ENCODE results near the gene MIF4GD.
A peak's percentile ranks its signal among the peaks of the same experiment; 100 is the strongest.
"Not testable (repeated sequence)": the region's sequence is repeated elsewhere in the genome, so short reads cannot be mapped to it uniquely, and the experiment has no call there.

MIF4GD gene

GRCh38 chr17:75270966-75271232 is at the start of gene MIF4GD:
TSS of gene MIF4GD (minus strand) at chr17:75271231. CDS start at chr17:75270195, 1,036 bp downstream.
- no peak for DNase-seq

GRCh38 chr17:75319904-75320691 is 49.1 kb upstream of the MIF4GD start:
- no peak for DNase-seq

- DNase-seq: no peak
Observed at GRCh38 chr17:75318615-75319222, 47.7 kb upstream of the MIF4GD start.

GRCh38 chr17:75318211-75318610 is 47.2 kb upstream of the MIF4GD start:
- DNase-seq: no peak

- no peak for DNase-seq
Observed at GRCh38 chr17:75317671-75318070, 46.6 kb upstream of the MIF4GD start.

- no peak for DNase-seq
Observed at GRCh38 chr17:75316253-75316652, 45.2 kb upstream of the MIF4GD start.

GRCh38 chr17:75315541-75316243 is 44.7 kb upstream of the MIF4GD start:
- DNase-seq: no peak

GRCh38 chr17:75313941-75314551 is 43.0 kb upstream of the MIF4GD start:
- no peak for DNase-seq

GRCh38 chr17:75308732-75309629 is 38.0 kb upstream of the MIF4GD start:
- DNase-seq: no peak

- DNase-seq: no peak
Observed at GRCh38 chr17:75307957-75308731, 37.1 kb upstream of the MIF4GD start.

GRCh38 chr17:75301502-75302206 is 30.6 kb upstream of the MIF4GD start:
- DNase-seq: no peak

GRCh38 chr17:75301049-75301448 is 30.0 kb upstream of the MIF4GD start:
- DNase-seq: no peak

GRCh38 chr17:75300280-75300679 is 29.2 kb upstream of the MIF4GD start:
- no peak for DNase-seq

- no peak for DNase-seq
Observed at GRCh38 chr17:75295201-75296158, 24.4 kb upstream of the MIF4GD start.

GRCh38 chr17:75292810-75293448 is 21.9 kb upstream of the MIF4GD start:
- not testable (repeated sequence) for DNase-seq

GRCh38 chr17:75289832-75290337 is 18.9 kb upstream of the MIF4GD start:
- no peak for DNase-seq

- peak; percentile 89 for DNase-seq
Observed at GRCh38 chr17:75289115-75289831, 18.2 kb upstream of the MIF4GD start, which contains the start of gene SLC25A19. TSS of gene SLC25A19 (minus strand) at chr17:75289433. CDS start at chr17:75286764, 2,669 bp downstream.

GRCh38 chr17:75288770-75289114 is 17.7 kb upstream of the MIF4GD start:
- peak; percentile 31 for DNase-seq

All from NCI-H187 treated with DMSO at 0.1 percent for 48 hours (cell line).